IMR-90 (cell line): ENCODE data around the gene CR1L. TPM values are rescaled to one million over a fixed set of nuclear protein-coding genes. Genes with fewer than 3 reads are reported as not detected.

ENCODE experiments used
- ATAC-seq: fragments of 200-7000 bp; cut with Tn5 transposase; 2 replicates; pipeline ENCODE4 v1.9.1; 2020; ENCODE audit warnings: low read depth, mild to moderate bottlenecking, moderate library complexity
- BruUV-seq: library from RNA; stranded (reverse); fragments of 400-500 nt; replicated peaks from 2 replicates; lab custom pipeline; 2021; lab: Mats Ljungman, UMichigan
- CTCF ChIA-PET: fragments of 300-600 bp; formaldehyde crosslinking; extraction: SDS; loops from one replicate; lab custom pipeline; 2021; ENCODE audit warnings: antibody characterized with exemption; lab: Yijun Ruan, JAX
- POLR2A ChIA-PET: fragments of 300-600 bp; sonication (Branson Sonifier 250); formaldehyde crosslinking; loops from one replicate; lab custom pipeline; 2022; ENCODE audit warnings: antibody characterized with exemption; ENCODE audit not compliant: unreplicated experiment; lab: Charles Lee
- DNase-seq: peaks from one replicate; pipeline ENCODE4 v3.0.0; 2013
- H2AFZ ChIP-seq: replicated peaks from 2 replicates; pipeline ENCODE3; 2013; ENCODE audit warnings: low read length, mild to moderate bottlenecking; ENCODE audit not compliant: poor library complexity
- H2AK5ac ChIP-seq: 2 replicates; pipeline ENCODE4 v1.6.1; 2013; ENCODE audit warnings: low read depth, low read length, inconsistent platforms
- H2AK9ac ChIP-seq: replicated peaks from 2 replicates; pipeline ENCODE3; 2013; ENCODE audit warnings: mild to moderate bottlenecking, low read depth, low read length, moderate library complexity; ENCODE audit not compliant: poor library complexity
- H2BK120ac ChIP-seq: 2 replicates; pipeline ENCODE4 v1.6.1; 2013; ENCODE audit warnings: low read depth, low read length, inconsistent platforms
- H2BK15ac ChIP-seq: 3 replicates; pipeline ENCODE4 v1.6.1; 2013; ENCODE audit warnings: low read depth, low read length, inconsistent platforms
- H2BK20ac ChIP-seq: 2 replicates; pipeline ENCODE4 v1.6.1; 2013; ENCODE audit warnings: low read depth, mild to moderate bottlenecking, inconsistent platforms, low read length, moderate library complexity
- H2BK5ac ChIP-seq: 2 replicates; pipeline ENCODE4 v1.6.1; 2013; ENCODE audit warnings: mild to moderate bottlenecking, low read depth, low read length, inconsistent platforms; ENCODE audit not compliant: poor library complexity, severe bottlenecking
- H3K14ac ChIP-seq: replicated peaks from 2 replicates; pipeline ENCODE4 v1.6.1; 2013; ENCODE audit warnings: low read depth, low read length, inconsistent platforms
- H3K18ac ChIP-seq: 2 replicates; pipeline ENCODE4 v1.6.1; 2013; ENCODE audit warnings: low read depth, low read length, control low read depth
- H3K23ac ChIP-seq: 2 replicates; pipeline ENCODE4 v1.6.1; 2013; ENCODE audit warnings: low read depth, low read length, inconsistent platforms
- H3K27ac ChIP-seq: 2 replicates; pipeline ENCODE4 v1.5.1; 2013; ENCODE audit warnings: mild to moderate bottlenecking, control low read depth, low read length; ENCODE audit not compliant: insufficient read depth
- H3K27me3 ChIP-seq: 2 replicates; pipeline ENCODE4 v1.6.1; 2013; ENCODE audit warnings: low read length; ENCODE audit not compliant: control insufficient read depth, insufficient read depth
- H3K36me3 ChIP-seq: 2 replicates; pipeline ENCODE4 v1.6.1; 2013; ENCODE audit warnings: low read length, mixed read lengths; ENCODE audit not compliant: control insufficient read depth, insufficient read depth
- H3K4ac ChIP-seq: 2 replicates; pipeline ENCODE4 v1.6.1; 2013; ENCODE audit warnings: low read depth, low read length, inconsistent platforms
- H3K4me1 ChIP-seq: 2 replicates; pipeline ENCODE4 v1.6.1; 2013; ENCODE audit warnings: low read length, mixed read lengths; ENCODE audit not compliant: control insufficient read depth, insufficient read depth
- H3K4me2 ChIP-seq: 2 replicates; pipeline ENCODE4 v1.6.1; 2013; ENCODE audit warnings: low read depth, mild to moderate bottlenecking, control low read depth, low read length, moderate library complexity
- H3K4me3 ChIP-seq: 2 replicates; pipeline ENCODE4 v1.5.1; 2013; ENCODE audit warnings: low read depth, mild to moderate bottlenecking, control low read depth, low read length, moderate library complexity; ENCODE audit not compliant: insufficient read depth
- H3K56ac ChIP-seq: 2 replicates; pipeline ENCODE4 v1.6.1; 2013; ENCODE audit warnings: low read length, inconsistent platforms; ENCODE audit not compliant: insufficient read depth; ENCODE audit errors: extremely low read depth
- H3K79me1 ChIP-seq, 2 experiments: 2 replicates each; pipeline ENCODE4 v1.6.1; 2013; ENCODE audit warnings: low read length in 2 of 2, inconsistent platforms in 1 of 2, low read depth in 1 of 2
- H3K9ac ChIP-seq: 2 replicates; pipeline ENCODE4 v1.6.1; 2013; ENCODE audit warnings: low read depth, low read length, control low read depth
- H3K9me1 ChIP-seq: 2 replicates; pipeline ENCODE4 v1.6.1; 2013; ENCODE audit warnings: low read length, inconsistent platforms; ENCODE audit not compliant: insufficient read depth
- H3K9me3 ChIP-seq: 2 replicates; pipeline ENCODE4 v1.6.1; 2013; ENCODE audit warnings: low read length; ENCODE audit not compliant: control insufficient read depth, insufficient read depth
- H4K20me1 ChIP-seq: 2 replicates; pipeline ENCODE4 v1.6.1; 2013; ENCODE audit warnings: low read length, inconsistent platforms; ENCODE audit not compliant: insufficient read depth
- H4K5ac ChIP-seq: 2 replicates; pipeline ENCODE4 v1.6.1; 2013; ENCODE audit warnings: mild to moderate bottlenecking, low read depth, low read length, control low read depth
- H4K8ac ChIP-seq, 2 experiments: 2 replicates each; pipeline ENCODE4 v1.6.1; 2013; ENCODE audit warnings: low read depth in 2 of 2, low read length in 2 of 2, control low read depth in 1 of 2, inconsistent platforms in 1 of 2
- H4K91ac ChIP-seq: 2 replicates; pipeline ENCODE4 v1.6.1; 2013; ENCODE audit warnings: low read depth, low read length, inconsistent platforms; ENCODE audit not compliant: insufficient read depth
- BHLHE40 ChIP-seq: fragments of 150-350 bp; IDR thresholded peaks from 2 replicates; pipeline ENCODE4 v1.6.1; 2016; ENCODE audit warnings: mild to moderate bottlenecking, low read depth, low read length
- CEBPB ChIP-seq: IDR thresholded peaks from 2 replicates; pipeline ENCODE4 v1.6.1; 2012; ENCODE audit warnings: low read depth, low read length, improper control_type of control experiment
- CHD1 ChIP-seq: IDR thresholded peaks from 2 replicates; pipeline ENCODE4 v1.6.1; 2012; ENCODE audit warnings: low read depth, low read length, improper control_type of control experiment
- CTCF ChIP-seq: conservative IDR thresholded peaks from 2 replicates; pipeline ENCODE4 v1.5.1; 2012; ENCODE audit warnings: mild to moderate bottlenecking, low read depth, low read length, improper control_type of control experiment
- ELK1 ChIP-seq: fragments of 150-350 bp; IDR thresholded peaks from 2 replicates; pipeline ENCODE4 v1.6.1; 2016; ENCODE audit warnings: low read depth, mild to moderate bottlenecking, low read length, moderate library complexity, borderline replicate concordance
- FOS ChIP-seq: fragments of 150-350 bp; IDR thresholded peaks from 2 replicates; pipeline ENCODE4 v1.6.1; 2016; ENCODE audit warnings: low read depth, low read length
- MAFK ChIP-seq: IDR thresholded peaks from 2 replicates; pipeline ENCODE4 v1.6.1; 2012; ENCODE audit warnings: low read depth, low read length, improper control_type of control experiment
- MAZ ChIP-seq: IDR thresholded peaks from 2 replicates; pipeline ENCODE4 v1.6.1; 2012; ENCODE audit warnings: low read depth, mild to moderate bottlenecking, low read length, improper control_type of control experiment, moderate library complexity, borderline replicate concordance
- MXI1 ChIP-seq: IDR thresholded peaks from 2 replicates; pipeline ENCODE4 v1.6.1; 2012; ENCODE audit warnings: low read depth, mild to moderate bottlenecking, low read length, moderate library complexity, borderline replicate concordance
- NFE2L2 ChIP-seq: fragments of 150-350 bp; IDR thresholded peaks from 2 replicates; pipeline ENCODE4 v1.6.1; 2016; ENCODE audit warnings: low read depth, mild to moderate bottlenecking, low read length
- POLR2A ChIP-seq: IDR thresholded peaks from 2 replicates; pipeline ENCODE4 v1.6.1; 2012; ENCODE audit warnings: mild to moderate bottlenecking, low read depth, low read length
- RAD21 ChIP-seq: IDR thresholded peaks from 2 replicates; pipeline ENCODE4 v1.6.1; 2012; ENCODE audit warnings: low read length, improper control_type of control experiment
- RCOR1 ChIP-seq: IDR thresholded peaks from 2 replicates; pipeline ENCODE4 v1.6.1; 2012; ENCODE audit warnings: mild to moderate bottlenecking, low read length, improper control_type of control experiment; ENCODE audit not compliant: insufficient replicate concordance
- RFX5 ChIP-seq: IDR thresholded peaks from 2 replicates; pipeline ENCODE4 v1.8.0; 2012; ENCODE audit warnings: low read depth, mild to moderate bottlenecking, low read length, moderate library complexity
- SMC3 ChIP-seq: fragments of 150-350 bp; IDR thresholded peaks from 2 replicates; pipeline ENCODE4 v1.6.1; 2016; ENCODE audit warnings: low read depth, mild to moderate bottlenecking, antibody characterized with exemption, low read length, moderate library complexity
- USF2 ChIP-seq: fragments of 150-350 bp; IDR thresholded peaks from 2 replicates; pipeline ENCODE4 v1.6.1; 2017; ENCODE audit warnings: mild to moderate bottlenecking, antibody characterized with exemption, low read length, low read depth
- WGBS, 2 experiments: methylation state at CpG; one replicate each; pipeline versions ENCODE4 v1.1.5 to v1.1.7; 2013; ENCODE audit warnings: missing lambda C conversion rate in 2 of 2; ENCODE audit not compliant: insufficient read length in 1 of 2; ENCODE audit errors: extremely low coverage in 2 of 2; 5-methylcytosine and 5-hydroxymethylcytosine counted together
- dilution Hi-C: fragments of 300-500 bp; cut with HindIII; formaldehyde crosslinking; loops from one replicate; pipeline ENCODE4 v1.14.3; 2018; ENCODE audit warnings: low sequenced_read_pairs; ENCODE audit not compliant: unreplicated experiment
- in situ Hi-C: fragments of 300-500 bp; cut with MboI; formaldehyde crosslinking; loops from 3 replicates; pipeline ENCODE4 v1.14.3; 2019; ENCODE audit warnings: low sequenced_read_pairs, inconsistent platforms, mixed read lengths
- intact Hi-C: fragments of 100-400 bp; cut with micrococcal nuclease; formaldehyde crosslinking; loops from 2 replicates; pipeline ENCODE4 v1.10.0; 2022
- polyA plus RNA-seq, 3 experiments: library from polyadenylated mRNA; depleted of rRNA; stranded (reverse); fragments of >200 nt; gene quantifications; 2 replicates each; pipeline ENCODE4 v1.2.3, GENCODE V29; 2012; ENCODE audit warnings: low replicate concordance in 1 of 3
- total RNA-seq: library from RNA; depleted of rRNA; stranded (reverse); fragments of >200 nt; gene quantifications from 2 replicates; pipeline ENCODE4 v1.2.3, GENCODE V29; 2012

CR1L gene
- total and polyA plus RNA-seq, 2 of the 4 experiments (the other 2 are of a cell fraction), result not detected

GRCh38 chr1:207628776-207629175, 16.2 kb upstream of the CR1L start:
- H3K9ac ChIP-seq, result no peak overlapping the region
- in situ Hi-C loops (no loop called here), intact Hi-C loops (no loop called here), dilution Hi-C loops (no loop called here)
- H3K18ac ChIP-seq, result no peak overlapping the region
- no peak overlapping the region for H2BK120ac ChIP-seq
- no peaks in the 10 kb centered on the region for H3K9me3 ChIP-seq
- ChIA-PET CTCF (no interaction called here), POLR2A (no interaction called here)
- H3K4me1 ChIP-seq, result no peaks in the 10 kb centered on the region
- no peaks in the 10 kb centered on the region for H3K36me3 ChIP-seq
- no peak overlapping the region for H3K4ac ChIP-seq
- no peak overlapping the region for H2AFZ ChIP-seq
- H3K27me3 ChIP-seq, result no peaks in the 10 kb centered on the region
- H3K14ac ChIP-seq, result no peak overlapping the region
- no peak overlapping the region for H4K8ac ChIP-seq
- H3K4me2 ChIP-seq, result no peak overlapping the region
- H3K4me3 ChIP-seq, result no peak overlapping the region
- H2AK9ac ChIP-seq, result no peak overlapping the region
- H4K5ac ChIP-seq, result no peak overlapping the region
- WGBS, 2 experiments, result no CpG with 5 or more reads among the region's 5 CpGs
- ATAC-seq (no peak), DNase-seq (no peak)
- H3K27ac ChIP-seq, result no peak overlapping the region
- H3K56ac ChIP-seq, result no peak overlapping the region
- no peak overlapping the region for H4K91ac ChIP-seq
- no peak overlapping the region for H2BK15ac ChIP-seq
- no peaks in the 10 kb centered on the region for H3K9me1 ChIP-seq
- TF ChIP-seq MAFK, result no peak
- TF ChIP-seq NFE2L2, result no peak
- no peak for TF ChIP-seq RAD21
- no peak for TF ChIP-seq CHD1
- TF ChIP-seq BHLHE40, result no peak
- TF ChIP-seq POLR2A, result no peak
- no peak for TF ChIP-seq CEBPB
- TF ChIP-seq MXI1, result no peak
- no peak for TF ChIP-seq FOS
- no peak for TF ChIP-seq SMC3
- no peak for TF ChIP-seq CTCF
- TF ChIP-seq RCOR1, result no peak
- no peak for TF ChIP-seq ELK1
- TF ChIP-seq RFX5, result no peak
- TF ChIP-seq MAZ, result no peak
- no peak for TF ChIP-seq USF2
- no peak overlapping the region for H3K23ac ChIP-seq
- H4K20me1 ChIP-seq, result no peaks in the 10 kb centered on the region
- no TSS peak for BruUV-seq
- H2BK5ac ChIP-seq, result no peak overlapping the region
- no peaks in the 10 kb centered on the region for H3K79me1 ChIP-seq
- H2BK20ac ChIP-seq, result no peak overlapping the region
- H2AK5ac ChIP-seq, result no peak overlapping the region
